ENCODE results near the gene VSTM4.

The VSTM4 gene

GRCh38 chr10:49044293-49045193, 70.8 kb downstream of the VSTM4 start:
- no peak for TF ChIP-seq CTCF (IDR thresholded peaks at IDR 0.05; ENCODE audit: insufficient read depth, low read depth, low read length, missing control alignments)
- no peak for DNase-seq (ENCODE audit: low read depth)
- no peak overlapping the region for H3K4me3 ChIP-seq (ENCODE audit: low read length)

GRCh38 chr10:49040601-49041000, 74.7 kb downstream of the VSTM4 start:
- no peak overlapping the region for H3K4me3 ChIP-seq (ENCODE audit: low read length)
- TF ChIP-seq CTCF (IDR thresholded peaks at IDR 0.05; ENCODE audit: insufficient read depth, low read depth, low read length, missing control alignments): no peak
- DNase-seq (ENCODE audit: low read depth): no peak

DNA sequence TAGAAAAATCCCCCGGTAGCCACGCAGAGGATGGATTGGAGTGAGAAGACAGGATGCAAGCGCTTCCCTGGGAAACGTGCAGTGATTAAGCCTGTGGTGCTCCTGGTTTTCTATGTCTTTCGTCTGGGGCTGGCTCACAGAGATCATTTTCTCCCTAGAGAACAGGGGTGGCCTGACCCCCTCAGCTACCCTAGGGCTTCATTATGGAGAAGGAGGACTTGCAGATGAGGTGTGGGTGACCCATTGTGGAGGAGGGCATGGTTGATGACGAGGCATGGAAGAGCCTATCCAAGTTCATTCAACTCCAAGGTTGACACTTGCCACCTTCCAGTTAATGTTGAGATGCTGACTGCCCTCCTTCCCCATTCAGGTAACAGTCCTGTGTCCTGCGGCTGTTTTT, 75.9 kb downstream of the VSTM4 start:
- no peak overlapping the region for H3K4me3 ChIP-seq (ENCODE audit: low read length)
- no peak for TF ChIP-seq CTCF (IDR thresholded peaks at IDR 0.05; ENCODE audit: insufficient read depth, low read depth, low read length, missing control alignments)
- DNase-seq (ENCODE audit: low read depth): no peak

GRCh38 chr10:49038711-49039110, 76.6 kb downstream of the VSTM4 start:
- TF ChIP-seq CTCF (IDR thresholded peaks at IDR 0.05; ENCODE audit: insufficient read depth, low read depth, low read length, missing control alignments): no peak
- no peak overlapping the region for H3K4me3 ChIP-seq (ENCODE audit: low read length)
- DNase-seq (ENCODE audit: low read depth): no peak

DNA sequence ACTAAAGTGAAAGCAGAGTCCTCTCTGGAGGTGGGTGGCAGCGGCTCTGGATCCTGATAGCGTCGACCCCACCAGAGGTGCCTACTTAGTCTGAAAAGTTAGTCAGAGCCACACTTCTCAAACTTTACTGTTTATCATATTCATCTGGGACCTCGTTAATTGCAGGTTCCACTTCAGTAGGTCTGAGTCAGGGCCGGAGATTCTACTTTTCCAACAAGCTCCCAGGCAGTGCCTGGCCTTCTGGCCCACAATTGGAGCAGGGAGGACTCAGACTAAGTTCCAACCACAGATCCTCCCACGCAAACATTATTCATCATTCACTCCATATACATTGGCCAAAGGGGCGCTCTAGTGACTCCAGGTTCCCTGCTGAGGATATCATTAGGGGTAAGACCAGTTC, 78.1 kb downstream of the VSTM4 start:
- TF ChIP-seq CTCF (IDR thresholded peaks at IDR 0.05; ENCODE audit: insufficient read depth, low read depth, low read length, missing control alignments): no peak
- no peak overlapping the region for H3K4me3 ChIP-seq (ENCODE audit: low read length)
- no peak for DNase-seq (ENCODE audit: low read depth)

- H3K4me3 ChIP-seq (ENCODE audit: low read length): no peak overlapping the region
- no peak for TF ChIP-seq CTCF (IDR thresholded peaks at IDR 0.05; ENCODE audit: insufficient read depth, low read depth, low read length, missing control alignments)
- no peak for DNase-seq (ENCODE audit: low read depth)
Measured at GRCh38 chr10:49036638-49037037, 78.7 kb downstream of the VSTM4 start.

GRCh38 chr10:49035920-49036319, 79.4 kb downstream of the VSTM4 start:
- TF ChIP-seq CTCF (IDR thresholded peaks at IDR 0.05; ENCODE audit: insufficient read depth, low read depth, low read length, missing control alignments): no peak
- DNase-seq (ENCODE audit: low read depth): no peak
- H3K4me3 ChIP-seq (ENCODE audit: low read length): no peak overlapping the region
